GM23338 (cell line): ENCODE data around the gene C11orf21. TPM values are rescaled to one million over a fixed set of nuclear protein-coding genes. Genes with fewer than 3 reads are reported as not detected.

Experiments
- ATAC-seq: fragments of 200-7000 bp; cut with Tn5 transposase; 3 replicates; pipeline ENCODE4 v1.9.1; 2020
- DNase-seq: peaks from one replicate; pipeline ENCODE4 v3.0.0-alpha.2; 2015; ENCODE audit warnings: low spot score
- H2AFZ ChIP-seq: fragments of 200-600 bp; sonication (generic); 2 replicates; pipeline ENCODE4 v1.8.0; 2016; ENCODE audit warnings: antibody characterized with exemption, mild to moderate bottlenecking, moderate library complexity
- H3F3A ChIP-seq: fragments of 200-600 bp; sonication (generic); replicated peaks from 2 replicates; pipeline ENCODE4 v1.8.0; 2017; ENCODE audit warnings: antibody characterized with exemption, mixed run types, low read depth
- H3K27ac ChIP-seq: fragments of 200-600 bp; sonication (generic); 2 replicates; pipeline ENCODE4 v1.6.1; 2016; ENCODE audit warnings: low read depth
- H3K27me3 ChIP-seq: fragments of 200-600 bp; sonication (generic); 2 replicates; pipeline ENCODE4 v1.8.0; 2016; ENCODE audit warnings: mild to moderate bottlenecking, mixed run types, moderate library complexity; ENCODE audit not compliant: insufficient read depth
- H3K36me3 ChIP-seq: fragments of 200-600 bp; sonication (generic); 2 replicates; pipeline ENCODE4 v1.8.0; 2016; ENCODE audit warnings: mild to moderate bottlenecking; ENCODE audit not compliant: insufficient read depth
- H3K4me1 ChIP-seq: fragments of 200-600 bp; sonication (generic); 2 replicates; pipeline ENCODE4 v1.8.0; 2016; ENCODE audit warnings: mild to moderate bottlenecking, moderate library complexity; ENCODE audit not compliant: insufficient read depth
- H3K4me2 ChIP-seq: fragments of 200-600 bp; sonication (generic); 2 replicates; pipeline ENCODE4 v1.7.1; 2017; ENCODE audit warnings: mixed run types
- H3K4me3 ChIP-seq: fragments of 200-600 bp; sonication (generic); 2 replicates; pipeline ENCODE4 v1.6.1; 2016; ENCODE audit warnings: mixed run types
- H3K79me2 ChIP-seq: fragments of 200-600 bp; sonication (generic); replicated peaks from 2 replicates; pipeline ENCODE4 v1.8.0; 2017; ENCODE audit warnings: mild to moderate bottlenecking; ENCODE audit not compliant: insufficient read depth
- H3K9me2 ChIP-seq: fragments of 200-600 bp; sonication (generic); 2 replicates; pipeline ENCODE4 v1.8.0; 2017; ENCODE audit not compliant: insufficient read depth
- H4K20me1 ChIP-seq: fragments of 200-600 bp; sonication (generic); replicated peaks from 2 replicates; pipeline ENCODE4 v1.8.0; 2017; ENCODE audit warnings: mild to moderate bottlenecking; ENCODE audit not compliant: insufficient read depth
- H3K27ac Mint-ChIP-seq: 2 replicates; pipeline ENCODE4 v1.8.0; 2020; ENCODE audit warnings: inconsistent platforms, mild to moderate bottlenecking, moderate library complexity, mixed read lengths
- H3K27me3 Mint-ChIP-seq: 3 replicates; pipeline ENCODE4 v1.8.0; 2022; ENCODE audit warnings: low read depth, mild to moderate bottlenecking, moderate library complexity, mixed read lengths, inconsistent platforms; ENCODE audit not compliant: insufficient read depth, poor library complexity
- H3K36me3 Mint-ChIP-seq: 3 replicates; pipeline ENCODE4 v1.8.0; 2021; ENCODE audit warnings: low read depth, mild to moderate bottlenecking, inconsistent platforms, moderate library complexity, mixed read lengths
- H3K4me1 Mint-ChIP-seq: 3 replicates; pipeline ENCODE4 v1.8.0; 2020; ENCODE audit warnings: mild to moderate bottlenecking, inconsistent platforms, mixed read lengths
- H3K4me3 Mint-ChIP-seq: 3 replicates; pipeline ENCODE4 v1.8.0; 2021; ENCODE audit warnings: moderate library complexity, mild to moderate bottlenecking, inconsistent platforms, mixed read lengths
- H3K9me3 Mint-ChIP-seq: 3 replicates; pipeline ENCODE4 v1.8.0; 2020; ENCODE audit warnings: moderate library complexity, mild to moderate bottlenecking, inconsistent platforms, mixed read lengths
- CREB1 ChIP-seq: fragments of 250-450 bp; sonication (Bioruptor Pico); IDR thresholded peaks from 2 replicates; pipeline ENCODE4 v1.5.0; 2020; ENCODE audit warnings: low read depth, mild to moderate bottlenecking, moderate library complexity
- ETS1 ChIP-seq: IDR thresholded peaks from 2 replicates; pipeline ENCODE4 v1.6.1; 2016; ENCODE audit warnings: antibody characterized with exemption
- EZH2 ChIP-seq: fragments of 200-600 bp; sonication (generic); IDR thresholded peaks from one replicate; pipeline ENCODE4 v1.8.0; 2017; ENCODE audit warnings: antibody characterized with exemption, mild to moderate bottlenecking, low read depth; ENCODE audit not compliant: unreplicated experiment
- EZH2phosphoT487 ChIP-seq: fragments of 200-600 bp; sonication (generic); IDR thresholded peaks from one replicate; pipeline ENCODE4 v1.8.1; 2018; ENCODE audit warnings: antibody characterized with exemption; ENCODE audit not compliant: unreplicated experiment
- JUNB ChIP-seq: IDR thresholded peaks from one replicate; pipeline ENCODE4 v1.6.1; 2016; ENCODE audit warnings: antibody characterized with exemption; ENCODE audit not compliant: unreplicated experiment
- NANOG ChIP-seq: IDR thresholded peaks from 2 replicates; pipeline ENCODE4 v1.6.1; 2016; ENCODE audit warnings: antibody characterized with exemption, borderline replicate concordance
- POLR2AphosphoS5 ChIP-seq: IDR thresholded peaks from 2 replicates; pipeline ENCODE4 v1.6.1; 2016; ENCODE audit warnings: antibody characterized with exemption, low read depth
- STAT1 ChIP-seq: IDR thresholded peaks from one replicate; pipeline ENCODE4 v1.6.1; 2016; ENCODE audit warnings: antibody characterized with exemption; ENCODE audit not compliant: unreplicated experiment
- ZNF114 ChIP-seq: fragments of 250-450 bp; sonication (Bioruptor Pico); IDR thresholded peaks from 2 replicates; pipeline ENCODE4 v1.5.0; 2020; ENCODE audit warnings: mild to moderate bottlenecking, moderate library complexity
- ZNF331 ChIP-seq: fragments of 250-450 bp; sonication (Bioruptor Pico); IDR thresholded peaks from 2 replicates; pipeline ENCODE4 v1.5.0; 2020; ENCODE audit warnings: low read depth, mild to moderate bottlenecking, moderate library complexity
- ZNF462 ChIP-seq: fragments of 250-450 bp; sonication (Bioruptor Pico); IDR thresholded peaks from 2 replicates; pipeline ENCODE4 v1.5.0; 2020; ENCODE audit warnings: mild to moderate bottlenecking, moderate library complexity
- polyA plus RNA-seq: library from polyadenylated mRNA; unstranded; fragments of >200 nt; fragmentation: Nextera tagmentation; extraction: Ambion mirVana; gene quantifications from 2 replicates; pipeline ENCODE4 v1.2.1, GENCODE V29; 2016
- total RNA-seq: library from RNA; depleted of rRNA; stranded (reverse); fragments of >200 nt; shearing (Covaris generic); gene quantifications from 2 replicates; pipeline ENCODE4 v1.2.3, GENCODE V29; 2014
- TF ChIP-seq, protein P1 (sequence below): IDR thresholded peaks from one replicate; pipeline ENCODE4 v1.6.1; 2018; ENCODE audit warnings: antibody characterized with exemption; ENCODE audit not compliant: unreplicated experiment
- TF ChIP-seq, protein P2 (sequence below), 2 experiments: fragments of 200-600 bp in 1 of 2; sonication (generic) in 1 of 2; conservative IDR thresholded peaks; 2 replicates each; pipeline versions ENCODE4 v1.5.1 to v1.6.1; 2016 to 2017; ENCODE audit warnings: antibody characterized with exemption in 2 of 2, low read depth in 2 of 2, mild to moderate bottlenecking in 2 of 2, moderate library complexity in 1 of 2

Gene C11orf21
- total and polyA plus RNA-seq, 2 experiments from 2014 or later = not detected

DNA sequence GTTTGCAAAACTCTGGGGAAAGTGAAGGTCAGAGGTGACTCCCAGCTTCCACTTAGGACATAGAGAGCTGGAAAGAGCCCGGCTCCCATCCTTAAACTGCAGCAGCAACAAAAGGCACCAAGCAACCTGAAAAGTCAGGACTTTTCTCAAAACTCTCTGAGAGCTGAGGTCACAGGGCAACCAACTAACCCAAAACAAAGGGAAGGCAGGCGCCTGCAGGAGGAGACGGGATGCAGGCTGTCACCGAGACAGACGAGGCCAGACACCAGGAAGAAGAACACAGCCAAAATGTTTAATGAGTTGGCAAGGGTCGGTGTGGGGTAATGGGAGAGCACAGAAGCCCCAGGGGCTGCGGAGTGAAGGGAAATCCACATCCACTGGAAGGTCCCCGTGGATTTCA, 51.2 kb downstream of the C11orf21 start:
- no peaks in the 10 kb centered on the region for H3K9me2 ChIP-seq
- TF ChIP-seq, protein P1, sequence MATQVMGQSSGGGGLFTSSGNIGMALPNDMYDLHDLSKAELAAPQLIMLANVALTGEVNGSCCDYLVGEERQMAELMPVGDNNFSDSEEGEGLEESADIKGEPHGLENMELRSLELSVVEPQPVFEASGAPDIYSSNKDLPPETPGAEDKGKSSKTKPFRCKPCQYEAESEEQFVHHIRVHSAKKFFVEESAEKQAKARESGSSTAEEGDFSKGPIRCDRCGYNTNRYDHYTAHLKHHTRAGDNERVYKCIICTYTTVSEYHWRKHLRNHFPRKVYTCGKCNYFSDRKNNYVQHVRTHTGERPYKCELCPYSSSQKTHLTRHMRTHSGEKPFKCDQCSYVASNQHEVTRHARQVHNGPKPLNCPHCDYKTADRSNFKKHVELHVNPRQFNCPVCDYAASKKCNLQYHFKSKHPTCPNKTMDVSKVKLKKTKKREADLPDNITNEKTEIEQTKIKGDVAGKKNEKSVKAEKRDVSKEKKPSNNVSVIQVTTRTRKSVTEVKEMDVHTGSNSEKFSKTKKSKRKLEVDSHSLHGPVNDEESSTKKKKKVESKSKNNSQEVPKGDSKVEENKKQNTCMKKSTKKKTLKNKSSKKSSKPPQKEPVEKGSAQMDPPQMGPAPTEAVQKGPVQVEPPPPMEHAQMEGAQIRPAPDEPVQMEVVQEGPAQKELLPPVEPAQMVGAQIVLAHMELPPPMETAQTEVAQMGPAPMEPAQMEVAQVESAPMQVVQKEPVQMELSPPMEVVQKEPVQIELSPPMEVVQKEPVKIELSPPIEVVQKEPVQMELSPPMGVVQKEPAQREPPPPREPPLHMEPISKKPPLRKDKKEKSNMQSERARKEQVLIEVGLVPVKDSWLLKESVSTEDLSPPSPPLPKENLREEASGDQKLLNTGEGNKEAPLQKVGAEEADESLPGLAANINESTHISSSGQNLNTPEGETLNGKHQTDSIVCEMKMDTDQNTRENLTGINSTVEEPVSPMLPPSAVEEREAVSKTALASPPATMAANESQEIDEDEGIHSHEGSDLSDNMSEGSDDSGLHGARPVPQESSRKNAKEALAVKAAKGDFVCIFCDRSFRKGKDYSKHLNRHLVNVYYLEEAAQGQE = no peak
- no peak for TF ChIP-seq ETS1
- no peak for TF ChIP-seq CREB1 (CRISPR knock-in tag)
- TF ChIP-seq, protein P2, sequence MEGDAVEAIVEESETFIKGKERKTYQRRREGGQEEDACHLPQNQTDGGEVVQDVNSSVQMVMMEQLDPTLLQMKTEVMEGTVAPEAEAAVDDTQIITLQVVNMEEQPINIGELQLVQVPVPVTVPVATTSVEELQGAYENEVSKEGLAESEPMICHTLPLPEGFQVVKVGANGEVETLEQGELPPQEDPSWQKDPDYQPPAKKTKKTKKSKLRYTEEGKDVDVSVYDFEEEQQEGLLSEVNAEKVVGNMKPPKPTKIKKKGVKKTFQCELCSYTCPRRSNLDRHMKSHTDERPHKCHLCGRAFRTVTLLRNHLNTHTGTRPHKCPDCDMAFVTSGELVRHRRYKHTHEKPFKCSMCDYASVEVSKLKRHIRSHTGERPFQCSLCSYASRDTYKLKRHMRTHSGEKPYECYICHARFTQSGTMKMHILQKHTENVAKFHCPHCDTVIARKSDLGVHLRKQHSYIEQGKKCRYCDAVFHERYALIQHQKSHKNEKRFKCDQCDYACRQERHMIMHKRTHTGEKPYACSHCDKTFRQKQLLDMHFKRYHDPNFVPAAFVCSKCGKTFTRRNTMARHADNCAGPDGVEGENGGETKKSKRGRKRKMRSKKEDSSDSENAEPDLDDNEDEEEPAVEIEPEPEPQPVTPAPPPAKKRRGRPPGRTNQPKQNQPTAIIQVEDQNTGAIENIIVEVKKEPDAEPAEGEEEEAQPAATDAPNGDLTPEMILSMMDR (conservative IDR thresholded peaks at IDR 0.05; ENCODE audit: low read depth in 2 of 2) = no peak
- TF ChIP-seq NANOG = no peak
- no peak for TF ChIP-seq JUNB
- TF ChIP-seq EZH2phosphoT487 = no peak
- no peak for TF ChIP-seq ZNF462
- TF ChIP-seq POLR2AphosphoS5 = no peak
- no peak for TF ChIP-seq STAT1
- TF ChIP-seq ZNF114 (CRISPR knock-in tag) = no peak
- no peak for TF ChIP-seq EZH2
- TF ChIP-seq ZNF331 = no peak
- Mint-ChIP-seq H3K4me3 (no peak overlapping the region), H3K4me1 (no peaks in the 10 kb centered on the region), H3K27ac (no peak overlapping the region), H3K36me3 (no peaks in the 10 kb centered on the region), H3K9me3 (no peaks in the 10 kb centered on the region), H3K27me3 (peaks cover 14% of the 10 kb centered on the region)
- H3K4me1 ChIP-seq = no peaks in the 10 kb centered on the region
- H3F3A ChIP-seq = no peaks in the 10 kb centered on the region
- H2AFZ ChIP-seq = no peak overlapping the region
- no peak for DNase-seq
- no peak overlapping the region for H3K4me3 ChIP-seq
- no peak overlapping the region for H3K4me2 ChIP-seq
- H3K27me3 ChIP-seq = peaks cover 3% of the 10 kb centered on the region; the same call in 1 of the 2 replicates
- no peak overlapping the region for H3K27ac ChIP-seq
- no peak for ATAC-seq
- H3K79me2 ChIP-seq = no peaks in the 10 kb centered on the region
- no peaks in the 10 kb centered on the region for H3K36me3 ChIP-seq
- H4K20me1 ChIP-seq = no peaks in the 10 kb centered on the region
